HG03521 (cell line): Measurements from ENCODE around the gene PANX2.
"Not testable (repeated sequence)": the region's sequence is repeated elsewhere in the genome, so short reads cannot be mapped to it uniquely, and the experiment has no call there.

Source experiments
- ATAC-seq: cut with Tn5 transposase; IDR thresholded peaks from one replicate; pipeline ENCODE4 v1.9.1; 2021; ENCODE audit warnings: mild to moderate bottlenecking, moderate library complexity; ENCODE audit not compliant: unreplicated experiment

PANX2 gene

GRCh38 chr22:50197000-50197800 lies 26.7 kb downstream of the PANX2 start:
- ATAC-seq, result no peak

GRCh38 chr22:50197856-50198623 lies 27.5 kb downstream of the PANX2 start:
- no peak for ATAC-seq

GRCh38 chr22:50198624-50199017 lies 28.1 kb downstream of the PANX2 start:
- ATAC-seq, result no peak

- no peak for ATAC-seq
Measured at GRCh38 chr22:50199251-50199721, 28.8 kb downstream of the PANX2 start.

DNA sequence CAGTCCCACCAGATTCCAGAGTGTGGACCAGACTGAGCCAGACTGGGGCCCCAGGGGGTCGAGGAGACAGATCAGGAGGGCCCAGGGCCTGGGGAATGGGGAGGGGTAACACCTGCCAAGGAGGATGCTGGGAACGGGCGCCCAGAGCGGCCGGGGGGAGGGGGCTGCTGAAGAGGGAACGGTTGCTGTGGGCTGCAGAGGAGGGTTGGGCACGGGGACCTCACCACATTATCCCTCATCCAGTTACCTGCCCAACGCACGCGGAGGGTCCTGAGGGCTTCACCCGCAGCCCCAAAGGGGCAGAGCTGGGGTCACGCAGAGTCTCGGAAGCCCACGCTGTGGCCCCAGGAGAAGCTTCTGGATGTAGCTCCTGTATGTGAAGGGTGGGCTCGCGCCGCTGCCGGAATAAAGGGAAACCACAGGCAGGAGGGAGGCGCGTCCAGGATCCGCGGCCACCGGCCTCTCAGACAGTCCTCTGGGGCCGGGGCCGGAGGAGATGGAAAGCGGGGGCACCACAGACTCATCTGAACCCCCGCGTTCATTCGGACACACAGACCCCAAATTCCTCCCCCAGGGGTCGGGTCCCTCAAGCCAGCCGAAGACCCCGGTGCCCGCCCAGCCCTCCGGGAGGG lies 29.4 kb downstream of the PANX2 start:
- ATAC-seq, result no peak

GRCh38 chr22:50200461-50201190 lies 30.1 kb downstream of the PANX2 start, which contains the start of gene SELENOO:
Gene SELENOO (plus strand): TSS chr22:50201011. CDS start chr22:50201037, 26 bp downstream.
- ATAC-seq, result peak; percentile 69

GRCh38 chr22:50201191-50202129 lies 30.9 kb downstream of the PANX2 start:
- ATAC-seq, result peak; percentile 17

DNA sequence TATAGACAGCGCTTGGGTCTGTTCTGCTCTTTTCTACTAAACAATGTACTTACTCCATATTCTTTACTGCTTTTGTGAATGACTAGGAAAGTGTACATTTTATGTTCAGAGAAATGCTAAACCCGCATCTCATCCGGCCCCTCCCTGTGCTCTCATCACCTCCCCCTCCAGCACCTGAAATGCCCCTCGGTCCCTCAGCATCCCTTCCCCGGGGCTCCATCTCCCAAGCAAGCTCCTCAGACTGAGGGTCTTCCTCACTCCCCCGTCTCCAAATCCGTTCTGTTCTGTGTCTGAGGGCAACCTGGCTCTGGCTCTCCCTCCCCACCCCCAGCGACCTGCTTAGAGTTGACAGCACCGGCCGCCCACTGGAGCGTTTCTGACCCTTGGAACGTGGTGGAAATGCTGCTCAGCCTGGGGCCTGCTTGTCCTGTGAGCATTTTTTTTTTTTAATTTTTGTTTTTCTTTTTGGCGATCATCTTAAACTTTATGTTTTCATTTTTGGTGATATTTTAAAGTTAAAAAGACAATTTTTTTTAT lies 31.7 kb downstream of the PANX2 start:
- no peak for ATAC-seq

GRCh38 chr22:50203288-50203687 lies 32.8 kb downstream of the PANX2 start:
- ATAC-seq, result no peak

DNA sequence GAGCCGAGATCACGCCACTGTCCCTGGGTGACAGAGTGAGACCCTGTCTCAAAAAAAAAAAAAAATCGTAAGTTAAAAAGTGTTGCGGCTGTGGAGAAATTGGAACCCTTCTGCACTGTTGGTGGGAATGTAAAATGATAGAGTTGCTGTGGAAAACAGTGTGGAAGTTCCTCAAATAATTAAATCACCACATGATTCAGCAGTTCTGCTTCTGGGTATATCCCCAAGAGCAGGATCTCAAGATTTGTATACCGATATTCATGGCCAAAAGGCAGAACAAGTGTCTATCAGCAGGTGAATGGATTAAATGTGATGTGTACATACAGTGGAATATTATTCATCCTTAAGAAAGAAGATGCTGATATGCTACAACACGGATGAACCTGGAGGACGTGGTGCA lies 34.0 kb downstream of the PANX2 start:
- no peak for ATAC-seq

- not testable (repeated sequence) for ATAC-seq
Measured at GRCh38 chr22:50204998-50205397, 34.5 kb downstream of the PANX2 start.

DNA sequence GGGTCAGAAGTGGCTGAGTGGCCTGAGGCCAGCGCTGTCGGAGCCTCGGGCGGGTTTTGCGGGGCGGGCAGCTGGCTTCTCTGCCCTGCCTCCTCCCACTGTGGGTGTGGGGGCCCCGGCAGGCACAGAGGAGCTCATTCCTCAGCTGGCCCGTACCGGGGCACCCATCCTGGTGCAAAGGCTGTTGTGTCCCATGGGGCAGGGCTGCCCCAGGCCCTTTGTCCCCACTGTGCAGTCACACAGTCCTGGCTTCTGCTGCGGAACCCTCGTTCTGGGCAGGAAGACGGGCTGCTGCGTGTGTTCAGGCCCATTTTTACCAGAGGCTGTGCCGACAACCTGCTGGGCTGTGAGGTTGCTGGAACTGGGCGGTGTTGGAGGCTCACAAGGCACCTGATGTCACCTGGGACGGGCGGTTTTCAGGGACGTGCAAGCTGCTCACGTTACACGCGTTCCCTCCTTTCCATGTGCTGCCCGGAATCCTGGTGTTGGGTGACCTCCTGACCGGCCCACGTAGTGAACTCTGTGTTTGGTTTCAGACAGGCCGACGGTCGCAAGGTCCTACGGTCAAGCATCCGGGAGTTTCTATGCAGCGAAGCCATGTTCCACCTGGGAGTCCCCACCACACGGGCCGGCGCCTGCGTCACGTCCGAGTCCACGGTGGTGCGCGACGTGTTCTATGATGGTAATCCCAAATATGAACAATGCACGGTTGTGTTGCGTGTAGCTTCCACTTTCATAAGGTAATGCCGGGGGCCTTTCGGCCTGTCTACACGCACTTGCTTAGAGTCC lies 35.4 kb downstream of the PANX2 start:
- no peak for ATAC-seq

DNA sequence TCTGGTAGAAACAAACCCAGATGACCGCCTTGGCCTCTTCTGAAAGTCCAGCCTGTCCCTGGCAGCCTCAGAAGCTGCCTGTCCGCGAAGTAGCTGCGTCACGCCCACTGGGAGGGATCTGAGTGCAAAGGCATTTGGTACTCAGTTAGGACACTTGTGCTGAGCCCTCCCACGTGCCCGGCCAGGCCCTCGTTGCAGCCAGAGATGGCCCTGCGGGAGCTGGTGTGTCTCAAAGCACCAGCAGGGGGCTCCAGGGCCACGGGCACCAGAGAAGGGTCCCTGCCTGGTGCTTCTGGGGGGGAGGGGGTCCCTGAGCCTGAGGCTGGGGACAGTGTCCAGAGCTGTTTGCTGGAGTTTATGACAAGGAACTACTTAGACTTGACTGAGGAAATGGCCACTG lies 36.1 kb downstream of the PANX2 start:
- no peak for ATAC-seq

DNA sequence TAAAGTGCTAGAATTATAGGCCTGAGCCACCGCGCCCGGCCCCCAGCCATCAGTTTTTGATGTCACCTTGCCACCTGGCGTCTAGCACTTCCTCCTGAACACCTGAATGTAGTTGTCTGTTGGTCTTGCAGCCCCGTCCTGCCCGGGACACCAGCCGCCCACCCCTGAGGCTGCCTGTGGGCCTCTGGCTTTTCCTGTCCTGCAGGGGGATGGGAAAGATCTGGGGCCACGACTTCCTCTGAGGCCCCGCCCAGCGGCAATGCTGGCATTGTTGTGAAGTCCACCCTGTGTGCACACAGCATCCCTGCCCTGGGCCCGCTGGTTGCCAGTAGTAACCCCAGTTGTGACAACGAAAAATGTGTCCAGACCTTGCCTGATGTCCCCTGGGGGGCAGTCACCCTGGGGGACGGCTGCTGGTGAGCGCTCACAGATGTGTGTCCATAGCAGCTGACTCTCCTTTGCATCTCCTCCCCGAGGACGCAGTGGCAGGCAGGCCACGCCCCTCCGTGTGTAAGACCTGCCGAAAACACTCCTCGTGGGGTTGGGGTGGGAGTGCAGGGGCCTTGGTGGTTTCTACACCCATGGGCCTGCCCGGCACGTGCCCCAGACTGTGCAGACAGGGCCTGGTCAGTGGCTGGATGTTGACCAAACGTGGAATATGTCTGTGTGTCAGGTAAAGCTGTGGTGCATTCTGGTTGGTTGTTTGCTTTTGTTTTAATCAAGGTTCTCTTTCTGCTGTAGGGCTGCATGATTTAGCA lies 37.0 kb downstream of the PANX2 start:
- ATAC-seq, result no peak

GRCh38 chr22:50208430-50208938 lies 38.0 kb downstream of the PANX2 start:
- no peak for ATAC-seq

GRCh38 chr22:50208939-50209892 lies 38.7 kb downstream of the PANX2 start:
- ATAC-seq, result no peak

DNA sequence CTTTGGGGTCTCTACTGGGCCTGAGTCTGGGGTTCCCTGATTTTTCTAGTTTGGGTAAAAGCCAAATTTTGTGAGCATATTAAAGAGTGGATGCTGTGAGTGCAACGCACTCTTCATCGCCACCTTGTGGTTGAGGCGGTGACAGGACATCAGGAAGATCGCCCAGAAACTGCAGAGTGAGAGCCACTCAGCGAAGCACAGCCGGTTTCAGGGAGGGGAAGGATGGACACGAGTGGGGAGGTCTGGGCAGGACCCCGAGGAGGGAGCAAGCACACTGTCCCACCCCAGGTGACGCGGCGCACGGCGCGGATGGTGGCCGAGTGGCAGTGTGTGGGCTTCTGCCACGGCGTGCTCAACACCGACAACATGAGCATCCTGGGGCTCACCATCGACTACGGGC lies 39.4 kb downstream of the PANX2 start:
- no peak for ATAC-seq
